NCI-H69 (cell line): ENCODE measurements around the gene TMEM106A.
A peak's percentile ranks its signal among the peaks of the same experiment; 100 is the strongest.
"Not testable (repeated sequence)": the region's sequence is repeated elsewhere in the genome, so short reads cannot be mapped to it uniquely, and the experiment has no call there.

Experiments
- DNase-seq: peaks from one replicate; lab custom pipeline; 2025; lab: John Stamatoyannopoulos, UW

Gene TMEM106A, protein sequence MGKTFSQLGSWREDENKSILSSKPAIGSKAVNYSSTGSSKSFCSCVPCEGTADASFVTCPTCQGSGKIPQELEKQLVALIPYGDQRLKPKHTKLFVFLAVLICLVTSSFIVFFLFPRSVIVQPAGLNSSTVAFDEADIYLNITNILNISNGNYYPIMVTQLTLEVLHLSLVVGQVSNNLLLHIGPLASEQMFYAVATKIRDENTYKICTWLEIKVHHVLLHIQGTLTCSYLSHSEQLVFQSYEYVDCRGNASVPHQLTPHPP

DNA sequence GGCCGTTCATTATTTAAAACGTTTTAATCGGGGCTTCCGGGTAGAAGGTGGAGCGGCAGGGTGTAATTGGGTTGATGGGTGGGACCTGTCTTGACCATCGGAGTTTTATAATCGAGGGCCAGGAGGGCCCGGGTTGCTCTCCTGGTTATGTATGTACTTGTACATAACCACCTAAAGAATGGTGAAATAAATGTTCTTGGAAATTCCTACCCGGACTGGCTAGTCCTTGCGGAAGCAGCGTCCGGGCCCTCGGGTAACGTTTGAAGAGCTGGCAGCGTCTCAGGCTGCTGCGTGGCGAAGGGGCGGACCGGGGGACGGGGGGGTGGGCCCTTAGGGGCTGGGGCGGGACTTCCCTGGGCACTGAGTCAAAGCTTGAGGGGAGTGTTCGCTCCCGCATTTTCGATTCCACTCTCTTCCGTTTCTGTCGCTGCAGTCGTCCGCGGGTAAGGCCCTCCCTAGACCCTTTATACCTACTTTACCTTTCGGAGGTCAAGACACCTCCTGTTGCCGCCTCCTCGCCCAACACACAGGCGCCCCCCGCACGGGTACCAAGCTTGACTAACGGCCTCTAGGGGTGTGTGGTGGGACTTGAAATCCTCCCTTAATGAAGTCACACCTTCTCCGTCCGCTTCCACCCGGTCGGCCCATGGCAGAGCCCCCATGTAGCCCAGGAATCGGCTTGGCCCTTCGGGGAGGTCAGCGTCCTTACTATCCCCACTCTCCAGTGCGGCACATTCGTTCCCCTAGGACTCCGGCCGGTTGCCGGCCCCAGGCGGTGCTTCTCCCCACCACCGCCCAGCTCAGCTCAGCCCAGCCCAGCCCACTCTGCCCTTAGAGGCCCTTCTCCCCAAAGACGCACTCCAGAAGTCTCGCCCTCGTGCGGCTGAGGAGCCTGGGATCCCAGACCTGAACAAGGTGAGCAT is at the start of gene TMEM106A:
Gene TMEM106A, plus strand, starts transcription at position 396 of the 923 bp plus-strand sequence. CDS start 1,167 bp downstream, outside the sequence.
- peak; percentile 85 for DNase-seq

DNA sequence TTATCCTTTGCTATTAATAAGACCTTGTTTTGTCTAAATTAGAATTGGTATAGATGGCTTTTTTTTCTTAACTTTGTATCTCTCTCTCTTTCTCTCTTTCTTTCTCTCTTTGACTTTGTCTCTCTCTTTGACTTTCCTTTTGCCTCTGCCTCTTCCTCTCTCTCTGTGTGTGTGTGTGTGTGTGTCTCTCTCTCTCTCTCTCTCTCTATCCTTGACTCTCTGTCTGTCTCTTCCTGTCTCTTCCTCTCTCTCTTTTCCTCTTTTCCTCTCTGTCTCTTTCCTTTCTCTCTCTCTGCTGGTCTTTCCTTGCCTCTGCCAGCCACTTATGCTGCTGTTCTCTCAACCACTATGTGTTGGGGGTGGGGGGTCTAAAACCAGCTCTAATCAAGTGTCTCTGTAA is 45.7 kb upstream of the TMEM106A start:
- DNase-seq: not testable (repeated sequence)

DNA sequence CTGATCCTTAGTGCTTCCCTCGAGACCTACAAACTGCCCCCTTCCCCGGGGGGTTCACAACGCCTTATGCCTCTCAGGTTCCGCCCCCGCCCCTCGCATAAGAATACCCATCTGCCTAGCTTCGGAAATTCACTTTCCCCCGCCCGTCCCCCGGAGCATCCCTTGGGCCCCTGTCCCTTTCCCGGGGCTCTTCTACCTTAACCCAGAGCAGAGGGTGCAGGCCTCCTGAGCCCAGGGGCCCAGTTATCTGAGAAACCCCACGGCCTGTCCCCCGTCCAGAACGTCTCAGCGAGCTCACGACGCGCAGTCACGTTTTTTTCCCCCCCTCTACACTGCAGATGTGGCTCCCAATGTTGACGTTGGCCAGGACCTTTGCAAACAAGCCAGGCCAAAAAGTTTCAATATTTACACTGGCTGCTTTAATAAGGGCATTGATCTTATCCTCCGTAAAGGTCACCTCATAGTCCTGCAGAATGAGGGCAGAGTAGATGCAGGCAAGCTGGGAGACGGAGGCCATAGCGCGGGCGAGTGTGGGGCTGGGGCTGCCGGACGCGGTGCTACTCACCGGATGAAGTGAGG is 42.0 kb upstream of the TMEM106A start:
- DNase-seq: peak; percentile 74

DNA sequence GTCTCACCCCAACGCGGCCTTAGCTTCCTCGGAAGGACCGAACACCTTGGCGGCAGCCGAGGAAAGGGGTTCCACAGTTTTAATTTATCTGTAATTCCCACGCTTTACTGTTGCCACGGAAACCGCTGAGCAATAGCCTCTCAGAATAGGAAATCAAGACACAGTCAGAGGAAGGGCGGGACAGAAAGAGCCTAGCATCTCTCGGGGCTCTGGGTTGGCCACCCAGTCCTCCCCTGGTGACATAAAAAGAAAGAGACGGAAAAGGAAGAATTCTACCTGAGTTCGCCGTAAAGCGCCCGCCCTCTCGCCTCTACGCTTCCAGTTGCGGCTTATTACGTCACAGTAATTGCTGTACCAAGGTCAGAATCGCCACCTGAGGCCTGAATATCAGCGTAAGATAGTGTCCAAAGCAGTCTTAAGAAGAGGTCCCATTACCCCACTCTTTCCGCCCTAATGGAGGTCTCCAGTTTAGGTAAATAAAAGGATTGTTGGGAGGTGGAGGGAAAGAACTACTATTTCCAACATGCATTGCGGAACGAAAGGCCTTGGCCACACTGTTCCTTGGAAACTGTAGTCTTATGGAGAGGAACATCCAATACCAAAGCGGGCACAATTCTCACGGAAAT is 41.4 kb upstream of the TMEM106A start:
- peak; percentile 99 for DNase-seq

DNA sequence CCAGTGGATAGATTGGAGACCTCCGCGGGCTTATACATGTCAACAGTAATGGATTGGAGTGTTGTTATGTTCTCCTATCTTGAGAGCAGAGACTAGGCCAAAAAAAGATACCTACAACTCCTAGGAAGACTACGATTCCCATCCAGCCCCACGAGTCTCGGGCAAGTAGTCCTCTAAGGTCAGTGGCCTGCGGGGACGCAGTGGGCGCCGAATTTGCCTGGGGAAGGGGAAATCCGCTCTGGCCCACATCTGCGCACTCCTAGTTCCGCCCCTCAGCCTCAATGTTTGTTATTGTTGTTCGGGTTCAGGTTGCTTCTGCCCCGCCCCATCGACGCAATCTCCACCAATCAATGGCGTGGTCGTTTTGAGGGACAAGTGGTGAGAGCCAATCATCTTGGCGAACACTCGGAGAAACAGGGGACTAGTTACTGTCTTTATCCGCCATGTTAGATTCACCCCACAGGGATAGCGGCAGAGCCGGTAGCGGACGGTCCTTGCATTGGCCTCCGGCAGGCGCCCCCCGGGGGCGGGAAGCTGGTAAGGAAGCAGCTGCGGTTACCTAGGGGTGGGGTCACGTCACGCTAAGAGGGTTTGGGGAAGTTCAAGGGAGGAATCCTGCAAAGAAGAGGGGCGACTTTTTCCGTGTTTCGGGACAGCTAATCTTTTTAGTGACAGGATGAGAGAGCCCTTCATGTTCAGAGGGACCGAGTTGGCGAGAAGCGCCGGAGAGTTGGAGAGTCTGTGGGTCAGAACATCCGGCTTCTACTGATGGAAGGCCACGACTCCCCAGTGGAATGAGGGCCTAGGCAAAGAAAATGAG is 40.7 kb upstream of the TMEM106A start, which contains the start of gene NBR1:
Gene NBR1, plus strand, starts transcription at position 449 of the 820 bp plus-strand sequence. CDS start 4,586 bp downstream, outside the sequence.
- DNase-seq: peak; percentile 99

DNA sequence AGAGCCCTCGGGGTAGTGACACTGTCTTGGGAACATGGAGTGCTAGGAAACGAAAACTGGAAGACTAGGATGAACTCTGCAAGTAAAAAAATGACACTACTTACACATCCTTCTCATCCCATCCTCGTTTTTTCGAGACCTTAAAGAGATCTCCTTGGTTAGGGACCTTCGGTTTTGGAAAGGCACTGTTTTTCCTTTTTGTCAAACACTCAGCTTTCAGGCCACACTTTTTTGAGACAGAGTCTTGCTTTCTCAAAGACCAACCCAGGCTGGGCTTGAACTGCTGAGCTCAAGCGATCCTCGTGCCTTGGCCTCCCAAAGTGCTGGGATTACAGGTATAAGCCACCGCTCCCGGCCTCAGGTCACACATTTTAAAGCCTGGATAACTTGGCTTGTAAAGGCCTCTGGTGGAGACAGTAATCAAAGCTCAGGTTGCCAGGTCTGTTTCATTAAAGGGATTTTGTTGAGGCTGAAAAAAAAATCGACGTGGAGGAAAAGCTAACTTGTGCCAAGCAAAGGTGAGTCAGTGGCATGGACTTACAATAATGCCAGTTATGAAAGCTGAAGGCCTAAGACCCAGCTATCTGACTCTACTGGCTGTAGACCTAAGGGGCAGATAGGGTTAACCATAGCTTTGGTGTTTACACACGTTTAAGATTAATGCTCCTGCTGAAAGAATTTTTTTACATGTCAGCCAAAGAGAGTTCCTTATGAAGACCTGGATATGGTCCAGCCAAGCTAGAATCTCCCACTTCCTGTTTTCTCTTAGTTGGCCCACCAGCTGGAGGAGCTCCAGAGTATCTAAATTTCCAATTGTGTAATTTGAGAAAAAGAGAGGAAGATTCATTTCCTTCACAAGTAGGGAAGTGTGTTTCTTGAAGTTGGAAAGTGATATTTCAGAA is 39.8 kb upstream of the TMEM106A start:
- peak; percentile 66 for DNase-seq

DNA sequence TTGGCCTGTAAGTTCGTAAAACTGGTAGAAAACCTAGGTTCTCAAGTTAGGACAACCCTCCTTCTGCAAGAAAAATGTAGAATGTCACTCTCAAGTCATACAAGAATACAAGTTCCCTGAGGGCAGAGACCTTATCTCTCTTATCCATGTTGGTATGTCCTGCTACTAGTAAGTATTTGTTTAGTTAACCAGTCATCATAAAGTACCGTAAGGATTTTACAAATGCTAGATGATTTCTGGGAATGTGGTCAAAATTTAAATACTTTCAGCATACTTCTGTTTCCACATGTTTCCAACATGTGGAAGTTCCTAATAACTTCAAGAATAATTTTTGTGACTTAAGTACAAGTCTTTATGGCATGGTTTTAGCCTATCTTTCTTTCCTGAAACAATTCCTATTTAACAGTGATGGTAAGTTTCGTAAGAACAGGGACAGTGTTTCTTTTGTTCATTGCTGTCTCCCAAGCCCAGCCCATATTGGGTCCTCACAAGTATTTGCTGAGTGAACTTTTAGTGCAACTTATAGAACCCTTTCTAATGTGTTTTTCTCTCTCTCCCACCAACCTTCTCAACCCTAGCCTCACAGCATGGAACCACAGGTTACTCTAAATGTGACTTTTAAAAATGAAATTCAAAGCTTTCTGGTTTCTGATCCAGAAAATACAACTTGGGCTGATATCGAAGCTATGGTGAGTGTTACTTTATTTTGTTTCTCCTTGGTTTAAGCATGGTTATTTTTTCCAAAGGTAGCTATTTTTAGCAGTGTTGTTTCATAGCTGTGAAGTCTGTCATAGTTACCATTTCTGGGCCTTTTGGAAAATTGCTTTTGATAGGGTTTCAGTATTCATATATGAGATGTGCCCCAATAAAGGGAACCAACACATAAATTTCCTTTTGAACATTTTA is 36.2 kb upstream of the TMEM106A start:
- no peak for DNase-seq

DNA sequence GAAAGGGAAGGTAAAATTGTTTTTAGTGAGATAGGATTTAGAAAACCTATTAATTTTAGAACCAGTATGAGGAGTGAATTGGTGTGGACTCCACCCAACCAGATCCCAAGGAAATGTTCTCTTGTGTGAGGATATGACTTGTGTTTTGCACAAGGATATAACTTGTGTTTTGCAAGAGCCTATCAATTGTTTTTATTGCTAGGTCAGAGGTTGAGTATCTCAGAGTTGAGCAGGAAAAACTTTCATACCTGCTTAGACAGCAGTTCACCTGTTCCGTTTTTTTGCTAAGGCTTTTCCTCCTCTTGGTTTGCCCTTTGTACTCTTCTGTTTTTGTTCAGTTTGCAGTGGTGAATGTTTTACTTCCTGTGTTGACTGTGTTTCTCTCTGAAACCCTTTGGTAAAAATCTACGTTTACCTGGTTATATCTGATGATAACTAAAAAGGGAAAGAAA is 35.5 kb upstream of the TMEM106A start:
- DNase-seq: no peak

DNA sequence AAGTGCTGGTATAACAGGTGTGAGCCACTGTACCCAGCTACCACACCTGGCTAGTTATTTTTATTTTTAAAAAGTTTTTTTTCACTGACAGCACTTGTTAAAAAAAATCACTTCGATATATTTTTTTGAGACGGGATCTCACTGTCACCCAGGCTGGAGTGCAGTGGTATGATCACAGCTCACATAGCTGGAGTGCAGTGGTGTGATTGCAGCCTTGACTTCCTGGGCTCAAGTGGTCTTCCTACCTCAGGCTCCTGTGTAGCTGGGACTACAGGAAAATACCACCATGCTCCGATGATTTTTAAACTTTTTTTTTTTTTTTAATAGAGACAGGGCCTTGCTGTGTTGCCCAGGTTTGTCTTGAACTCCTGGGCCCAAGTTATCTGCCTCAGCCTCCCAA is 27.8 kb upstream of the TMEM106A start:
- no peak for DNase-seq

DNA sequence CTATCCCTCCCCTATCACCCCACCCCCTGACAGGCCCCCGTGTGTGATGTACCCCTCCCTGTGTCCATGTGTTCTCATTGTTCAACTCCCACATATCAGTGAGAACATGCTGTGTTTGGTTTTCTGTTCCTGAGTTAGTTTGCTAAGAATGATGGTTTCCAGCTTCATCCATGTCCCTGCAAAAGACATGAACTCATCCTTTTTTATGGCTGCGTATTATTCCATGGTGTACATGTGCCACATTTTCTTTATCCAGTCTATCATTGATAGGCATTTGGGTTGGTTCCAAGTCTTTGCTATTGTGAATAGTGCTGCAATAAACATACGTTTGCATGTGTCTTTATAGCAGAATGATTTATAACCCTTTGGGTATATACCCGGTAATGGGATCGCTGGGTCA is 25.0 kb upstream of the TMEM106A start:
- DNase-seq: not testable (repeated sequence)

DNA sequence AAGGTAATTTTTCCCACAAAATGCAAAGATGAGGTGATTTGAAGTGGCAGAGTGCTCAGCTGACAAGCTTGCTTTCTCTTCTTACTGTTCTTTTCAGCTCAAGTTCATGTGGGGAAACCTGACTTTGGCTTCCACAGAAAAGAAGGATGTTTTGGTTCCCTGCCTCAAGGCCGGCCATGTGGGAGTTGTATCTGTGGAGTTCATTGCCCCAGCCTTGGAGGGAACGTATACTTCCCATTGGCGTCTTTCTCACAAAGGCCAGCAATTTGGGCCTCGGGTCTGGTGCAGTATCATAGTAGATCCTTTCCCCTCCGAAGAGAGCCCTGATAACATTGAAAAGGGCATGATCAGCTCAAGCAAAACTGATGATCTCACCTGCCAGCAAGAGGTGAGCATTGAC is 18.4 kb upstream of the TMEM106A start:
- no peak for DNase-seq

DNA sequence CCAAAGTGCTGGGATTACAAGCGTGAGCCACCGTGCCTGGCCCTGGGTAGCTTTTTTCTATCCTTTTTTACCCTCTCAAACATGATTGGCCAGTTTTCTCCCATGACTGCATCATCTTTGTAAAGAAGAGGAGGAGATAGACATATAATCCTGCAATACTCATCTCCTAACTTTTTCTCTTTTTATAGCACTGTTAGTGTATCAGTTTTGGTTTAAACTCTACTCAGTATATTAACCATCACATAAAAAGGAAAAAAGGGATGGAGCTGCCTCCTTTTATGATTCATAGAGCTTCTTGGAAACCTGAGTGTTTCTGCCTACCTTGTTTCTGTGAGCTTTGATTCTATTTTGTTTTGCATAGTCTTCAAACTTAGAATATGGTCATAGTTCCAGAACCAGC is 12.0 kb upstream of the TMEM106A start:
- DNase-seq: no peak

DNA sequence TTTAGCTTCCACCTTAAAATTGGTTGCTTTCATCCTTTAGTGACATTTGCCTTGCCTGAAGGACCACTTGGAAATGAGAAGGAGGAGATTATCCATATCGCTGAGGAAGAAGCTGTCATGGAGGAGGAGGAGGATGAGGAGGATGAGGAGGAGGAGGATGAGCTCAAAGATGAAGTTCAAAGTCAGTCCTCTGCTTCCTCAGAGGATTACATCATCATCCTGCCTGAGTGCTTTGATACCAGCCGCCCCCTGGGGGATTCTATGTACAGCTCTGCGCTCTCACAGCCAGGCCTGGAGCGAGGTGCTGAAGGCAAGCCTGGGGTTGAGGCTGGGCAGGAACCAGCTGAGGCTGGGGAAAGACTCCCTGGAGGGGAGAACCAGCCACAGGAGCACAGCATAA is 11.5 kb upstream of the TMEM106A start:
- DNase-seq: peak; percentile 40

DNA sequence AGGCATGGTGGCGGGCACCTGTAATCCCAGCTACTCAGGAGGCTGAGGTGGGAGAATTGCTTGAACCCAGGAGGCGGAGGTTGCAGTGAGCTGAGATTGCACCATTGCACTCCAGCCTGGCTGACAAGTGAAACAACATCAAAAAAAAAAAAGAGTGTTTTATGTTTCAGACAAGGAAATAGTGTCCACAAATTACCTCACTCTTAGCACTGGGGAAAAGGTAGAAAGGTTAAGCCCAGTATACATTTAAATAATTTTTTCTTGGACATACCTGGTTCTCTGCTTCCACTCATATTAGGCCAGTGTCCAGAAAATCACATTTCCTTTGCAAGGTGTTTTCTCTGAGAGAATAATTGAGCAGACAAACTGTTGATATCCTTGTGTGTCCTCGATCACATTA is 8.7 kb upstream of the TMEM106A start:
- not testable (repeated sequence) for DNase-seq

DNA sequence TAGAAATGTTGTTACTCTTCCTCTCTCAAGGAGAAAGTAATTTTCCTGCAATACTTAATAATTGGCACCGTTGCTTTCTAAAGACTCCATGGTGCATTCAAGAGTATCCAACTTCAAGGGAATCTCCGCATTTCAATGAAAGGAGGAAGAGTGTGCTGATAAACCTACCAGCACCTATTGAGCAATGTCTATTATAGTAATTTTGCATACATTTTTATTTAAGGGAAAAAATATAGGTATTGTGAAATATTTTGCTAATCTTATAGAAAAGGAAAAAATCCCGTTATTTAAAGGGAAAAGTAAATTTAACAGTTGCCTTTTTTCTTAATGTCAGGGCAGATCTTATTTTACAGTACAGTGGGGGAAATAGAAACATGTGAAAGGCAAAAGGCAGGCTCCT is 1.1 kb upstream of the TMEM106A start:
- DNase-seq: no peak

DNA sequence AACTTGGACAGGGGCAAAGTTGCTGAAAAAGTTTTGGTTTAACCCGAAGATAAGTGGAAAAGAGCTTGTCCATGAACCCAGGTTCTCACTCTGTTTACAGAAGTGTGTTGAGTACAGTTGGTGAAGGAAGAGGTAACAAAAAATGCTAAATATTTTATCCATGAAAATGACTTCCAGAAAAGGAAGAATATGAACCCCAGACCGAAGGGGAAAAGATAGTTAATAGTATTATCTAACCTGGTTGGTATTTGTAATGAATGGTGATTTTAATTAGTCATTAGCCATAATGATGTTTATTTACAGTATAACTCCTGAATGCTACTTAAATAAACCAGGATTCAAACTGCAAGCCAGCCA is 574 bp upstream of the TMEM106A start:
- DNase-seq: no peak

DNA sequence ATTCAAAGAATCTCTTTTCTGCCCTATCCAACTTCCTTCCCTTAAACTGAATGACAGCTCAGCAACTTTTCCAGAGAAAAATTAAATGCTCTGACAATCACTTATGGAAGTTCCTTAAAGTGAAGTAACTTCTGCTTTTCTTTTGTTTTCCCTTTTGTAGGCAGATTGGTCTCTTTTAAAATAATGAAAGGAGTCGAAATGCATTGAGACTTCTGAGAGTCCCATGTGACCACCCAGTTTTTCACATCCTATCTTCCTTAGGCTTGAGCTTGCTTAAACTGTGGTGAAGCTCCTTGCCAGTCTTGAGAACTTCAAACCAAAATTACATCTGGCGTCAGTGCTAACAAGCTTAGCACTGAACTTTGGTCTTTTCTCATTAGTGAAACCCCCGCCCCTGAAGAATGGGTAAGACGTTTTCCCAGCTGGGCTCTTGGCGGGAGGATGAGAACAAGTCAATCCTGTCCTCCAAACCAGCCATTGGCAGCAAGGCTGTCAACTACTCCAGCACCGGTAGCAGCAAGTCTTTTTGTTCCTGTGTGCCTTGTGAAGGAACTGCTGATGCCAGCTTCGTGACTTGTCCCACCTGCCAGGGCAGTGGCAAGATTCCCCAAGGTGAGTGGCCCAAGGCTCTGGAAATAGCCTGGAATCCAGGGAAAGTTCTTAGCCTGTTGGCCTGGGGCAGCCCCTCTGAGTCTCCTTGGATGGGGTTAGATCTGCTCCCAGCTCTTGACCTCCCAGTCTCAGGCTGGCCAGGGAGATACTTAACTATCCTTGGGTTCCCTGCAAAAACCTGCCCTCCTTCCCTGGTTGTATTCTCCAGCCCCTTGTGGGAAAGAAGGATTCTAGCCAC is 1.2 kb downstream of the TMEM106A start:
- no peak for DNase-seq

DNA sequence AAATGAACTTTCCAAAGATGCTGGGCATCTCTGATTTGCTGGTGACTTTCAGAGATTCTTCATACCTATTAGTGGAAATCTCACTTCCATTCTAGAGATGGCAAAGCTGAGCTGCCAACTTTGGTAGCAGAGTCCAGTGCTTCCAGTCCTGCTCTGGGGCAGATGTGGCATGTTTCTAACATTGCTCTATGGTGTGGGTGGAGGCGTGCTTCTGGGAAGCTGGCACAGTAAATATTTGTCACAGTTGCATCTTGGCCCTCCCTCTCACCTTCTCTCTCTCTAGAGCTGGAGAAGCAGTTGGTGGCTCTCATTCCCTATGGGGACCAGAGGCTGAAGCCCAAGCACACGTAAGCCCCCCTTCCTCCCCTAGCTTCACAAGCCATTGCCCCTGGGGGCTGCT is 1.9 kb downstream of the TMEM106A start:
- no peak for DNase-seq
